ENCODE results near the gene PROSER3. TPM values are rescaled to one million over a fixed set of nuclear protein-coding genes. Genes with fewer than 3 reads are reported as not detected.

The PROSER3 gene
- total RNA-seq, 4 donors from 2014 or later, result 9.6 to 23.8 (median 17.1) TPM

- Histone ChIP-seq H3K4me3 (no peak overlapping the region), H3K27me3 (peaks cover 37% of the 10 kb centered on the region), H3K4me1 (no peaks in the 10 kb centered on the region), H3K36me3 (no peaks in the 10 kb centered on the region), H3K27ac (no peak overlapping the region), H3K9me3 (no peaks in the 10 kb centered on the region)
- WGBS, result 62% methylated on average over 10 of the region's 18 CpGs
- DNase-seq (ENCODE audit: low spot score in 2 of 2), result no peak
- TF ChIP-seq POLR2AphosphoS5 (IDR thresholded peaks at IDR 0.05), result no peak
- no peak for TF ChIP-seq EP300 (IDR thresholded peaks at IDR 0.05)
- no peak for TF ChIP-seq CTCF (IDR thresholded peaks at IDR 0.05)
- no peak for TF ChIP-seq POLR2A (IDR thresholded peaks at IDR 0.05)
Measured at GRCh38 chr19:35811317-35812219, 53.6 kb downstream of the PROSER3 start.

GRCh38 chr19:35812220-35813042, 54.5 kb downstream of the PROSER3 start, which contains the start of gene PRODH2:
Gene PRODH2, minus strand, starts transcription at chr19:35812845. Its CDS starts 40 bp downstream, at chr19:35812805.
- no peaks in the 10 kb centered on the region for H3K9me3 ChIP-seq
- H3K36me3 ChIP-seq, result no peaks in the 10 kb centered on the region
- no peak within 1 kb of the TSS for H3K27ac ChIP-seq
- peaks cover 31% of the 10 kb centered on the region for H3K27me3 ChIP-seq
- no peaks in the 10 kb centered on the region for H3K4me1 ChIP-seq
- 71% methylated on average over 7 of the region's 26 CpGs for WGBS
- DNase-seq (ENCODE audit: low spot score in 2 of 2), result no peak
- TF ChIP-seq POLR2AphosphoS5 (IDR thresholded peaks at IDR 0.05) (no peak), POLR2A (IDR thresholded peaks at IDR 0.05) (no peak), EP300 (IDR thresholded peaks at IDR 0.05) (no peak), CTCF (IDR thresholded peaks at IDR 0.05) (no peak)
- no peak within 1 kb of the TSS for H3K4me3 ChIP-seq

- Histone ChIP-seq H3K4me3 (no peak overlapping the region), H3K4me1 (no peaks in the 10 kb centered on the region), H3K27me3 (peaks cover 31% of the 10 kb centered on the region), H3K9me3 (no peaks in the 10 kb centered on the region), H3K36me3 (no peaks in the 10 kb centered on the region), H3K27ac (no peak overlapping the region)
- WGBS, result 90% methylated on average over 11 of the region's 11 CpGs
- DNase-seq (ENCODE audit: low spot score in 2 of 2), result no peak
- TF ChIP-seq POLR2AphosphoS5 (IDR thresholded peaks at IDR 0.05) (no peak), POLR2A (IDR thresholded peaks at IDR 0.05) (no peak), CTCF (IDR thresholded peaks at IDR 0.05) (no peak), EP300 (IDR thresholded peaks at IDR 0.05) (no peak)
Measured at GRCh38 chr19:35813043-35813890, 55.3 kb downstream of the PROSER3 start.

GRCh38 chr19:35816262-35816661, 58.3 kb downstream of the PROSER3 start:
- Histone ChIP-seq H3K4me1 (no peaks in the 10 kb centered on the region), H3K27ac (no peak overlapping the region), H3K27me3 (peaks cover 31% of the 10 kb centered on the region), H3K36me3 (no peaks in the 10 kb centered on the region), H3K9me3 (no peaks in the 10 kb centered on the region), H3K4me3 (no peak overlapping the region)
- no peak for DNase-seq (ENCODE audit: low spot score in 2 of 2)
- TF ChIP-seq CTCF (IDR thresholded peaks at IDR 0.05) (no peak), POLR2AphosphoS5 (IDR thresholded peaks at IDR 0.05) (no peak), EP300 (IDR thresholded peaks at IDR 0.05) (no peak), POLR2A (IDR thresholded peaks at IDR 0.05) (no peak)
- 15% methylated on average over 3 of the region's 6 CpGs for WGBS

Data from suprapubic skin (tissue), 4 donors.